MCF 10A (cell line): Measurements from ENCODE around the gene BNIP5. TPM values are rescaled to one million over a fixed set of nuclear protein-coding genes. Genes with fewer than 3 reads are reported as not detected.

ENCODE experiments used
- BruUV-seq: library from RNA; stranded (reverse); fragments of 400-500 nt; replicated peaks from 2 replicates; lab custom pipeline; 2021; lab: Mats Ljungman, UMichigan
- CTCF ChIA-PET: fragments of 300-600 bp; sonication (Branson Sonifier 250); formaldehyde crosslinking; extraction: SDS; loops from one replicate; lab custom pipeline; 2021; ENCODE audit warnings: antibody characterized with exemption, inconsistent platforms; lab: Yijun Ruan, JAX
- POLR2A ChIA-PET: fragments of 300-600, 350-650 bp; sonication (Branson Sonifier 250); formaldehyde crosslinking; extraction: SDS; loops from one replicate; lab custom pipeline; 2020; ENCODE audit warnings: antibody characterized with exemption, inconsistent platforms; lab: Yijun Ruan, JAX
- DNase-seq: peaks from one replicate; pipeline ENCODE4 v3.0.0-alpha.2; 2018; ENCODE audit not compliant: unreplicated experiment
- H3K27ac Mint-ChIP-seq: one replicate; pipeline ENCODE4 v1.8.0; 2022; ENCODE audit warnings: mild to moderate bottlenecking, low read depth, mixed read lengths; ENCODE audit not compliant: unreplicated experiment
- H3K27me3 Mint-ChIP-seq: one replicate; pipeline ENCODE4 v1.8.0; 2022; ENCODE audit warnings: mixed read lengths; ENCODE audit not compliant: insufficient read depth, unreplicated experiment
- H3K36me3 Mint-ChIP-seq: one replicate; pipeline ENCODE4 v1.8.0; 2022; ENCODE audit warnings: mild to moderate bottlenecking, moderate library complexity, mixed read lengths; ENCODE audit not compliant: insufficient read depth, unreplicated experiment
- H3K4me1 Mint-ChIP-seq: one replicate; pipeline ENCODE4 v1.8.0; 2022; ENCODE audit warnings: mixed read lengths; ENCODE audit not compliant: insufficient read depth, unreplicated experiment
- H3K4me3 Mint-ChIP-seq: one replicate; pipeline ENCODE4 v1.8.0; 2022; ENCODE audit warnings: mild to moderate bottlenecking, moderate library complexity, mixed read lengths; ENCODE audit not compliant: unreplicated experiment
- H3K9me3 Mint-ChIP-seq: one replicate; pipeline ENCODE4 v1.8.0; 2022; ENCODE audit warnings: mixed read lengths; ENCODE audit not compliant: unreplicated experiment
- CTCF ChIP-seq: fragments of 200-600 bp; IDR thresholded peaks from one replicate; pipeline ENCODE4 v1.8.0; 2022; ENCODE audit warnings: antibody characterized with exemption, mild to moderate bottlenecking; ENCODE audit not compliant: unreplicated experiment
- intact Hi-C: fragments of 100-400 bp; cut with micrococcal nuclease; formaldehyde crosslinking; loops from 2 replicates; pipeline ENCODE4 v1.14.1; 2022
- total RNA-seq: library from RNA; stranded (reverse); gene quantifications from 2 replicates; pipeline ENCODE4 v1.2.3, GENCODE V29; 2022

Gene BNIP5
- total RNA-seq, 1 experiment from 2014 or later = not detected

DNA sequence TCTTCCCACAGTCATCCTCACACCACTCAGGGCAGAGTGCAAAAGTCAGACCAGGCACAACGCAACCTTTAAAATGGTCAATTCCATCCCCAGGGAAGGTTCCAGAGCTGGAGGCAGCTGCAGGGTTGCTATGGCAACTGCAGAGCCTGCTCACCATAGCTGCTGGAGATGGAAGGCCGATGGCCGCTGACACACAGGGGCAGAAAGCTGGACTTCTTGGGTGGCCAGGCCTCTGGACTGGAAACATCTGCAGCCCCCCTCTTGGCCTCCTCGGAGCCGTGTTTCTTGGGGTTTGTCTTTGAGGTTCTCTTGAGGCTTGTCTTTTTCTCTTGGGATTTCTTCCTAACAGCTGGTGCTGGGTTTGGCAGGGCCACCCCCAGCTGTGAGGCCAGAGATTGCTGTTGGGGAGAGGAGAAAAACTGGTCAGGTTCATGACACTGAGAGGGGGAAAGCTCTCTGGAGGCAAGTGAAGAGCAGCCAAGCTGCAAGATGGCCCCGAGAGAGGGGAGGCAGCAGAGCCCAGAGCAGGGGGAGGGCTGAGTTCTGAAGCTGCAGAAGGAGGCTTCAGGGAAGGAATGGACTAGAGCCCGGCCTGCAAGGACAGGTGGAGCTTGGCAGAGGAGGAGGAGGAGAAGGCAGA lies 10.2 kb downstream of the BNIP5 start:
- ChIA-PET CTCF (interaction anchor here (2.1 to 2.3 kb wide), 2 partner anchors 15 to 24 kb away, joined by 7 to 12 read pairs; no protein-coding TSS in a partner anchor), POLR2A (no interaction called here)
- no peak for TF ChIP-seq CTCF
- H3K4me3 Mint-ChIP-seq = no peak overlapping the region
- H3K9me3 Mint-ChIP-seq = no peaks in the 10 kb centered on the region
- H3K27me3 Mint-ChIP-seq = peaks cover 37% of the 10 kb centered on the region
- no peak overlapping the region for H3K27ac Mint-ChIP-seq
- intact Hi-C loops = no loop called here
- no TSS peak for BruUV-seq
- no peaks in the 10 kb centered on the region for H3K4me1 Mint-ChIP-seq
- no peaks in the 10 kb centered on the region for H3K36me3 Mint-ChIP-seq
- no peak for DNase-seq

DNA sequence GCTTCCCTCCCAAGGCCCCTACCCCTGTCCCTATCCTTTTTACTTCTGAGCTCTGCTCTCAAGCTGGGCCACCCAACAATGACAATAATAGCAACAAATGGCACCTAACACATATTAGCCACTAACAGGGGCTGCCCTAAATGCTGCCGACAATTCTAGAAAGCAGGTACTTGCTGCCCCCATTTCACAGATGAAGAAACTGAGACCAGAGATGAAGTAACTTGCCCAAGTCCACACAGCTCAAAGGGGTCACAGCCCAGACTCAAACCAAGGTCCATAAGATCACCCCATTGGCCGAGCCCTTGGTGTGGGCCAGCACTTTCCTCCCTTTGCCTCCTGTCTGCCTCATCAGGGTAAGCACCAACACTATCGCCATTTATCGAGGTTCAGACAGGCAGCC lies 12.0 kb downstream of the BNIP5 start:
- Mint-ChIP-seq H3K4me3 (no peak overlapping the region), H3K4me1 (no peaks in the 10 kb centered on the region), H3K9me3 (no peaks in the 10 kb centered on the region), H3K36me3 (peaks cover 5% of the 10 kb centered on the region), H3K27me3 (peaks cover 37% of the 10 kb centered on the region), H3K27ac (no peak overlapping the region)
- POLR2A ChIA-PET = interaction anchor here (0.6 kb wide), 2 partner anchors 16 to 430 kb away, joined by 3 read pairs; no protein-coding TSS in a partner anchor
- TF ChIP-seq CTCF = no peak
- CTCF ChIA-PET = interaction anchor here (1.7 to 2.1 kb wide), 2 partner anchors 12 to 22 kb away, joined by 3 to 12 read pairs; no protein-coding TSS in a partner anchor
- intact Hi-C loops = no loop called here
- DNase-seq = no peak
- BruUV-seq = no TSS peak

DNA sequence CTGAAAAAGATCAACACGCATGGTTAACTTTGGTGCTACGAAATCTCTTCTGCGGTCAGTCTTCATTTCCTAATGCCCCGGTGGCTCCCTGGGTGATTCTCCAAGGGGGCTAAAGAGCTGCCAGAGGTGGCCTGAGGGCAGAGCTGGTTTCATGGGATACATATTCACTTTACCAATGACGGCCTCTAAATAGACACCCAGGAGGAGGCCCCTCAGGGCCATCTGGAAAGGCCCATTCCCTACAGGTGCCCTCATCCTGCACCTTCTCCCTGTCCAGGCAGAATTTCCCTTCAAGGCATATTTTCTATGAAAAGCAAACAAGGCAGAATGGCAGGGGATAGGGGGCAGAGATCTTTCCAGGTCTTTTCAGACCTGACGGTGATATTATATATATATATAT lies 12.5 kb downstream of the BNIP5 start:
- no peaks in the 10 kb centered on the region for H3K4me1 Mint-ChIP-seq
- POLR2A ChIA-PET = no interaction called here
- no TSS peak for BruUV-seq

GRCh38 chr6:36323062-36323461 lies 13.6 kb downstream of the BNIP5 start:
- Mint-ChIP-seq H3K36me3 (peaks cover 5% of the 10 kb centered on the region), H3K4me1 (no peaks in the 10 kb centered on the region), H3K4me3 (no peak overlapping the region), H3K27me3 (peaks cover 21% of the 10 kb centered on the region), H3K27ac (no peak overlapping the region), H3K9me3 (no peaks in the 10 kb centered on the region)
- peak; percentile 8 for DNase-seq
- intact Hi-C loops = no loop called here
- no TSS peak for BruUV-seq
- TF ChIP-seq CTCF = no peak
- CTCF ChIA-PET = interaction anchor here (1.7 kb wide), 1 partner anchor 11 kb away, joined by 3 read pairs; no protein-coding TSS in a partner anchor
- POLR2A ChIA-PET = no interaction called here

More for the DNA sequence above, 12.5 kb downstream of the BNIP5 start:
- no peak overlapping the region for H3K27ac Mint-ChIP-seq
- H3K4me3 Mint-ChIP-seq = no peak overlapping the region
- H3K9me3 Mint-ChIP-seq = no peaks in the 10 kb centered on the region
- intact Hi-C loops = no loop called here
- CTCF ChIA-PET = interaction anchor here (1.7 kb wide), 1 partner anchor 12 kb away, joined by 3 read pairs; no protein-coding TSS in a partner anchor
- peaks cover 32% of the 10 kb centered on the region for H3K27me3 Mint-ChIP-seq
- no peak for TF ChIP-seq CTCF
- peaks cover 5% of the 10 kb centered on the region for H3K36me3 Mint-ChIP-seq
- DNase-seq = no peak
